ENCODE data around the gene KCNK13. TPM values are rescaled to one million over a fixed set of nuclear protein-coding genes. Genes with fewer than 3 reads are reported as not detected.
"Not testable (repeated sequence)": the region's sequence is repeated elsewhere in the genome, so short reads cannot be mapped to it uniquely, and the experiment has no call there.

KCNK13 gene
- total RNA-seq, 2 experiments from 2014 or later = not detected

DNA sequence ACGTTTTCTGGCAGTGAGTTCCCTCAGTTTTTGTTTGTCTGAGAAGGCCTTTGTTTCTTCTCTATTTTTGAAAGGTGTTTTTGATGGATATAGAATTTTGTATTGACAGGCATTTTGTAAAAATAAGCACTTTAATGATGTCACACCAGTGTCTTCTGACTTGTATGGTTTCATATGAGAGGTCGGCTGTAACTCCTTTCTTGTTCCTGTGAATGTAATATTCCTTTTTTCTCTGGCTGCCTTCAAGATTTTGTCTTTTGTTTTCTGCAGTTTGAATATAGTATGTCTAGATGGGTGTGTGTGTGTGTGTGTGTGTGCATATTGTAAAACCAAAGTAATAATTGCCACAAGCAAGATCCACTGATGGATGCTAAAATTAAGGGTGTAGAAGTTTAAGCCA is 126.8 kb downstream of the KCNK13 start:
- H3K36me3 Mint-ChIP-seq = no peaks in the 10 kb centered on the region
- no peak for DNase-seq
- H3K9me3 Mint-ChIP-seq = no peaks in the 10 kb centered on the region
- ChIA-PET CTCF (no interaction called here), POLR2A (no interaction called here)
- H3K4me1 Mint-ChIP-seq (ENCODE audit: low read depth) = no peaks in the 10 kb centered on the region
- H3K4me3 Mint-ChIP-seq = no peak overlapping the region
- peaks cover 7% of the 10 kb centered on the region for H3K27me3 Mint-ChIP-seq
- no peak overlapping the region for H3K27ac Mint-ChIP-seq
- intact Hi-C loops (cut with micrococcal nuclease) = no loop called here

DNA sequence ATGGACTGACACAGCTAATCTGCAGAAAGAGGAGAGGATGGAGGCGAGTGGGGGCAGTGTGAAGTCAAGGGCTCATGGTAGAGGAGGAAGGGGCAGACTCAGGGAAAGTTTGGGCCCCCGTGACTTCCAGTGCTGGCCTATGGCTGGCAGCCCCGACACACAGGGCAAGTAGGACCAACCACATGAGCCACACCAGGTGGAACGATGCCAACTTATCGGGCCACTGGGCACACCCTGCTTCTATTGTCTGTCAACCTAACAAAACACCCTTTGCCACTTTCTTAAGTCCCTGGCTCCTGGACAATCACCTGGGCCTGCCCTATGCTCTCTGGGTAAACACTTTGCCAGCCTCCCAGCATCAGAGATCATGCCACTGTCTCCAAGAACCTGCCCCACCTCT is 129.4 kb downstream of the KCNK13 start:
- Mint-ChIP-seq H3K27ac (no peak overlapping the region), H3K36me3 (no peaks in the 10 kb centered on the region), H3K27me3 (peaks cover 9% of the 10 kb centered on the region), H3K9me3 (no peaks in the 10 kb centered on the region), H3K4me3 (no peak overlapping the region), H3K4me1 (ENCODE audit: low read depth) (no peaks in the 10 kb centered on the region)
- intact Hi-C loops (cut with micrococcal nuclease) = no loop called here
- ChIA-PET CTCF (no interaction called here), POLR2A (no interaction called here)
- no peak for DNase-seq

DNA sequence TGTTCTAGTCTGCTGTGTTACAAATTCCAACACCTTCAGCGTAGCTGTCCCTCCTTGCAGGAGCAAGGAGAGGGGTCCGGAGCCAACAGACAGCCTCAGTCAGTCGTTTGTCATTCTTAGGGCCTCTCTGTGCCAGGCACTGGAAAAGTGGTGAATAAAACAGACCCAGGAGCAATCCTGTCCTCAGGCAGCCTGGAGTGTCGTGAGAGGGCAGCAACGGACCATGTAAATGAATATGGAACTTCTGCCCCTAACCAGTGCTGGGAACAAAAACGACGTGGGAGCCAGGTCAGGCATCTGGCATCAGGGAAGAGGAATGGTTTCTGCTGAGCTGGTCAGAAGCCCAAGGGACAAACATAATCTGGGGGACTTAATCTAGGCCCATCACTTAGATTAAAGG is 129.8 kb downstream of the KCNK13 start:
- no peak overlapping the region for H3K27ac Mint-ChIP-seq
- no peaks in the 10 kb centered on the region for H3K4me1 Mint-ChIP-seq (ENCODE audit: low read depth)
- intact Hi-C loops (cut with micrococcal nuclease) = no loop called here
- peaks cover 9% of the 10 kb centered on the region for H3K27me3 Mint-ChIP-seq
- no peak for DNase-seq
- POLR2A ChIA-PET = no interaction called here
- H3K36me3 Mint-ChIP-seq = no peaks in the 10 kb centered on the region
- H3K9me3 Mint-ChIP-seq = no peaks in the 10 kb centered on the region
- CTCF ChIA-PET = no interaction called here
- no peak overlapping the region for H3K4me3 Mint-ChIP-seq

DNA sequence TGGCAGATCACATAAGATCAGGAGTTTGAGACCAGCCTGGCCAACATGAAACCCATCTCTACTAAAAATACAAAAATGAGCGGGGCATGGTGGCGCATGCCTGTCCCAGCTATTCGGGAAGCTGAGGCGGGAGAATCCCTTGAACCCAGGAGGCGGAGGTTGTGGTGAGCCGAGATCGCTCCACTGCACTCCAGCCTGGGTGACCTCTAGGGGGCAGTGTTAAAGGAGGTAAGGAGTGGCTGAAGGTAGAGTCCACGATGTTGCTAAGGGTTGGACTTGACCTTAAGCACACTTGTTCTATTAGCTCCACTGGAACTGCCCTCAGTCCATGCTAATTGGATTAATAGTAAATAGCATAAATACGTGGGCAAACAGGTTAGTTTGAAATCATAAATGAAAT is 132.1 kb downstream of the KCNK13 start:
- no peaks in the 10 kb centered on the region for H3K36me3 Mint-ChIP-seq
- no peak overlapping the region for H3K27ac Mint-ChIP-seq
- peak; percentile 33 for DNase-seq
- H3K4me3 Mint-ChIP-seq = no peak overlapping the region
- H3K9me3 Mint-ChIP-seq = no peaks in the 10 kb centered on the region
- ChIA-PET POLR2A (no interaction called here), CTCF (interaction anchor here (1.0 to 1.4 kb wide), 4 partner anchors 11 to 234 kb away, joined by 3 to 5 read pairs (median 4); no protein-coding TSS in a partner anchor)
- no peaks in the 10 kb centered on the region for H3K4me1 Mint-ChIP-seq (ENCODE audit: low read depth)
- peaks cover 9% of the 10 kb centered on the region for H3K27me3 Mint-ChIP-seq
- intact Hi-C loops (cut with micrococcal nuclease) = loop anchor here (2.0 kb wide), 1 partner anchor 41 kb away; no protein-coding TSS in a partner anchor

DNA sequence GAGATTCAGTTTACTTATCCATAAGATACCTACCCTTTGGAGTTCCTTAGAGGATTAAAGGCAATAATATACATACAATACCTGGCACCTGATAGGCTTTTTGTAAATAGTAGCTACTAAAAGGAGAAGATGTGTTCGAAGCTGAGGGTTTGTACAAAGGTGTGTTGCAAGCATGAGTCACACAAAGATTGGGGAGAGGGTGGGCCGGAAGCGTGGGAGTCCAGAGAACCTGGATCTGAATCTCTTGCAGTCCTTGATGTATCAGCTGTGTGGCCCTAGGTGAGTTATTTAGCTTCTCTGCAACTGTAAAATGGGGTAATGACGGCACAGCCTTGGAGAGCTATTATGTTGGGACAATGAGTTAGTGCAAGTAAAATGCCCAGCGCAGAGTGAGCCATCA is 132.9 kb downstream of the KCNK13 start:
- CTCF ChIA-PET = interaction anchor here (1.0 to 1.4 kb wide), 4 partner anchors 10 to 234 kb away, joined by 3 to 5 read pairs (median 4); no protein-coding TSS in a partner anchor
- Mint-ChIP-seq H3K27ac (no peak overlapping the region), H3K27me3 (peaks cover 9% of the 10 kb centered on the region), H3K9me3 (no peaks in the 10 kb centered on the region), H3K4me3 (no peak overlapping the region), H3K4me1 (ENCODE audit: low read depth) (no peaks in the 10 kb centered on the region), H3K36me3 (no peaks in the 10 kb centered on the region)
- no peak for DNase-seq
- POLR2A ChIA-PET = no interaction called here
- intact Hi-C loops (cut with micrococcal nuclease) = loop anchor here (2.0 kb wide), 1 partner anchor 40 kb away; no protein-coding TSS in a partner anchor

DNA sequence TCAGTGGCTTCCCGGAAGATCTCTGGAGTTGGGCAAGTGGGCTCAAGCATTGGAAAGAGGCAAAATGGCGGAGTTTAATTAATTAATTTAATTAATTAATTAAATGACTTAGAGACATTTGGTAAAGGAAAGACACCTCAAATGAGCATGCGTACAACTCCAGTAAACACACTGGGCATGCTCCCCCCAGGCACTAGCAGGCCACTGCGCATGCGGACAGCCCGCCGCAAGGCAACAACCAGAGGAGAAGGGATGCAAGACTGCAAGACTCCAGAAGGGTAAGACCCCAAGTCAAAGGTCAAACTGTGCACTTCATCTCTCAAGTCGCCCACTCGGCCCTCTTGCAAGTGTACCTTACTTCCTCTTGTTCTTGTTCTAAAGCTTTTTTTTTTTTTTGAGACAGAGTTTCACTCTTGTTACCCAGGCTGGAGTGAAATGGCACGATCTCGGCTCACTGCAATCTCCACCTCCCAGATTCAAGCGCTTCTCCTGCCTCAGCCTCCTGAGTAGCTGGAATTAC is 136.8 kb downstream of the KCNK13 start:
- Mint-ChIP-seq H3K27me3 (peaks cover 9% of the 10 kb centered on the region), H3K36me3 (no peaks in the 10 kb centered on the region), H3K27ac (no peak overlapping the region), H3K4me3 (no peak overlapping the region), H3K4me1 (ENCODE audit: low read depth) (no peaks in the 10 kb centered on the region), H3K9me3 (peaks cover 5% of the 10 kb centered on the region)
- ChIA-PET CTCF (no interaction called here), POLR2A (no interaction called here)
- intact Hi-C loops (cut with micrococcal nuclease) = no loop called here
- DNase-seq = no peak

DNA sequence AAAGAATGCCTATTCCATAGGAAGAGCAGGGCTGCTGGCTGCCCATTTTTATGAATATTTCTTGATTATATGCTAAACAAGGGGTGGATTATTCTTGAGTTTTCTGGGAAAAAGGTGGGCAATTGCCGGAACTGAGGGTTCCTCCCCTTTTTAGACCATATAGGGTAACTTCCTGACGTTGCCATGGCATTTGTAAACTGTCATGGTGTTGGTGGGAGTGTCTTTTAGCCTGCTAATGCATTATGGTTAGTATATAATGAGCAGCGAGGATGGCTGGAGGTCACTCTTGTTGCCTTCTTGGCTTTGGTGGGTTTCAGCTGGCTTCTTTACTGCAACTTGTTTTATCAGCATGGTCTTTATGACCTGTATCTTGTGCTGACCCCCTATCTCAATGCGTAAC is 138.8 kb downstream of the KCNK13 start:
- H3K36me3 Mint-ChIP-seq; intact Hi-C loops (cut with micrococcal nuclease); DNase-seq; H3K4me1 Mint-ChIP-seq (ENCODE audit: low read depth); H3K9me3 Mint-ChIP-seq; H3K4me3 Mint-ChIP-seq; CTCF ChIA-PET; H3K27me3 Mint-ChIP-seq; POLR2A ChIA-PET; H3K27ac Mint-ChIP-seq: not testable (repeated sequence)

DNA sequence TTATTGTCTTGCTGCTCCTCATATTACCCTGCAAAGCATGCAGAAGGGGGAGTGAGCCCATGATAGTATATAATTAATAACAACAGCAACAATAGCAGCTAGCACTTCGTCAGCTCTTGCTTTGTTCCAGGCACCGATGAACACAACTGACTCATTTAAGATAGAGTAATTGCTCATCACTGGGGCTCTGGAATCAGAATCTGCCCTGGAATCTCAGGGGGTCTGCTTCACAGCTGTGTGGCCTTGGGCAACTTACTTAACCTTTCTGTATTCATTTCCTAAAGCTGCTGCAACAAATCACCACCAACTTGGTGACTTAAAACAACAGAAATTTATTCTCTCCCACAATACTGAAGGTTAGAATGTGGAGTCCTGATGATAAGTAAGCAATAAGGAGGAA is 139.6 kb downstream of the KCNK13 start:
- peaks cover 7% of the 10 kb centered on the region for H3K9me3 Mint-ChIP-seq
- H3K27ac Mint-ChIP-seq = no peak overlapping the region
- CTCF ChIA-PET = interaction anchor here (0.6 to 1.7 kb wide), 2 partner anchors 34 to 92 kb away, joined by 4 read pairs; no protein-coding TSS in a partner anchor
- peaks cover 1% of the 10 kb centered on the region for H3K27me3 Mint-ChIP-seq
- POLR2A ChIA-PET = no interaction called here
- H3K36me3 Mint-ChIP-seq = no peaks in the 10 kb centered on the region
- H3K4me1 Mint-ChIP-seq (ENCODE audit: low read depth) = no peaks in the 10 kb centered on the region
- intact Hi-C loops (cut with micrococcal nuclease) = no loop called here
- DNase-seq = no peak
- H3K4me3 Mint-ChIP-seq = no peak overlapping the region

DNA sequence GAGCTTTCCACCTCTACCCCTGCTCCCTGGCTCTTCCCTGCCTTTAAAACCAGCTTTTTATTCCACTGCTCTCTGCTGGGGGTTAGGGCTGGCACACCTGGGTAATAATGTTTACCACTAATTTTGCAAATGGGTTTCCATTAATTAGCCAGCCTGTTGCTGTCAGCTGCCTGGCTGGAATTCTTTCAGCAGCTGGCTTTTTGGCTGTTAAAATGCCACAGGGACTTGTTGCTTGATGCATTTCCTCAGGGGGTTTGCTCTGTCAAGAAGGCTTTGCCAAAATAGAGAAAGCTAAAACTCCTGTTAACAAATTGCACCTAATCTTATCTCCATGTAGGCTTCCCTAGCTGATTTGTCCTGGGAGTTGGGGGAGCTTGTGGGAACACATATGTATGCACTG is 142.7 kb downstream of the KCNK13 start:
- Mint-ChIP-seq H3K27ac (no peak overlapping the region), H3K4me3 (no peak overlapping the region), H3K4me1 (ENCODE audit: low read depth) (no peaks in the 10 kb centered on the region), H3K36me3 (no peaks in the 10 kb centered on the region), H3K27me3 (peaks cover 1% of the 10 kb centered on the region), H3K9me3 (peaks cover 7% of the 10 kb centered on the region)
- intact Hi-C loops (cut with micrococcal nuclease) = no loop called here
- CTCF ChIA-PET = interaction anchor here (0.9 to 1.3 kb wide), 2 partner anchors 10 to 1178 kb away, joined by 3 to 5 read pairs; no protein-coding TSS in a partner anchor
- POLR2A ChIA-PET = no interaction called here
- DNase-seq = no peak

DNA sequence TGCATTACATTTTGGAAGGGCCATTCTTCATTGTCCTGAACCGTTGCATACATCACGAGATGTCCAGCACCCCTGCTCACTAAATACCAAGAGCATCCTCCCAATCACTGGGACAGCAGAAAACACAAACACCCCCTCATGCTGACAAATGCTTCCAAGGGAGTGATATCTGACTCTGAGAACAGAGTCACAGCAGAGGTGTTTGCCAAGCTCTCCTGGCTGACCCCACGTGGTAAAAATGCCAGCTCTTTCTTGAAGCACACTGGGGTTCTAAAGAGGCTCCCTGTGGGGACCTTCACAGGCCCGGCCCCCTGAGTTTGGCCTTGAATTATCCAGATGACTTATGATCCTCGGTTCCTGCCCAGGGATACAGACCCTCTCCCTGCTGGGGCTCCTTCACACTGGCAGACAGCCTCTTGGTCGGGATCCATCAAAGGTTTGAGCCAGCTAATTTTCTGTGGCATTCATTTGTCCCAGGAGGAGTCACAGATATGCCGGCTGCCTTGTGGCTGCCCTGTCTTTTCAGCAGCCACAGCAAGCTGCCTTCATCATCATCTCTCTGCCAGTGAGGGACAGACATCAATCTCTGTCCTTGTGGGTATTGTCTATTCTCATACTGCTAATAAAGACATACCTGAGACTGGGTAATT is 151.4 kb downstream of the KCNK13 start:
- CTCF ChIA-PET = no interaction called here
- Mint-ChIP-seq H3K4me3 (no peak overlapping the region), H3K9me3 (peaks cover 3% of the 10 kb centered on the region), H3K27ac (no peak overlapping the region), H3K4me1 (ENCODE audit: low read depth) (no peaks in the 10 kb centered on the region), H3K27me3 (peaks cover 17% of the 10 kb centered on the region), H3K36me3 (no peaks in the 10 kb centered on the region)
- POLR2A ChIA-PET = no interaction called here
- DNase-seq = no peak
- intact Hi-C loops (cut with micrococcal nuclease) = no loop called here

DNA sequence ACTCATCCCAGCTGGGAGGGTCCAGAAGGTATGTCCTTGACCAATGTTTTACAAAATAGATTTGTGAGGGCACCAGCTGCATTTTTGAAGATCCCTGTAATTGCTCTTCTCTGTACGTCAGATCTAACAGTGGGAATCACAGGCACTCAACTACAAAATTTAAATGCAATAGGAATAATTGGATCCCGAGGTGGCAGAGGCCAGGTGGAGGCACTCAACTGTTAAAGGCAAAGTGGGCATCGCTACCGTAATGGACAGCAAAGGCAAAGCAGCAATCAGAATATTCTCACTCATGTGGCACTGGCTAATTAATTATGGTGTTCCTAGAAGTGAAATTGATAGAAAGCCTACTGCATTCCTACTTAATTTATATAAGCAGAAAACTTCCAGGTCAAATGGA is 166.7 kb downstream of the KCNK13 start:
- Mint-ChIP-seq H3K27me3 (peaks cover 5% of the 10 kb centered on the region), H3K9me3 (no peaks in the 10 kb centered on the region), H3K36me3 (no peaks in the 10 kb centered on the region), H3K27ac (no peak overlapping the region), H3K4me1 (ENCODE audit: low read depth) (no peaks in the 10 kb centered on the region), H3K4me3 (no peak overlapping the region)
- intact Hi-C loops (cut with micrococcal nuclease) = no loop called here
- ChIA-PET POLR2A (no interaction called here), CTCF (no interaction called here)
- no peak for DNase-seq

DNA sequence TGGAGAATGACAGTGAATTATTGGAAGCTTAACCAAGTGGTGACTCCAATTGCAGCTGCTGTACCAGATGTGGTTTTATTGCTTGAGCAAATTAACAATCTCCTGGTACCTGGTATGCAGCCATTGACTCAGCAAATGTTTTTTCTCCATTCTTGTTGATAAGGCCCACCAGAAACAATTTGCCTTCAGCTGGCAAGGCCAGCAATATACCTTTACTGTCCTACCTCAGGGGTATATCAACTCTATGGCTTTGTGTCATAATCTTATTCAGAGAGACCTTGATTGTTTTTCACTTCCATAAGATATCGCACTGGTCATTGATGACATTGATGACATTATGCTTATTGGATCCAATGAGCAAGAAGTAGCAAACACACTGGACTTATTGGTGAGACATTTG is 168.1 kb downstream of the KCNK13 start:
- DNase-seq; CTCF ChIA-PET; H3K27ac Mint-ChIP-seq; H3K36me3 Mint-ChIP-seq; H3K4me3 Mint-ChIP-seq; H3K4me1 Mint-ChIP-seq (ENCODE audit: low read depth); H3K9me3 Mint-ChIP-seq; POLR2A ChIA-PET; H3K27me3 Mint-ChIP-seq: not testable (repeated sequence)
- intact Hi-C loops (cut with micrococcal nuclease) = loop anchor here (10.0 kb wide), 1 partner anchor 1205 kb away; no protein-coding TSS in a partner anchor
